GM21360 (cell line): ENCODE results near the gene NUDT7.

ENCODE experiments used
- ATAC-seq: cut with Tn5 transposase; IDR thresholded peaks from one replicate; pipeline ENCODE4 v1.9.1; 2021; ENCODE audit warnings: mild to moderate bottlenecking, moderate library complexity; ENCODE audit not compliant: unreplicated experiment

The NUDT7 gene

GRCh38 chr16:77775911-77776909 lies 53.9 kb downstream of the NUDT7 start:
- ATAC-seq: no peak

DNA sequence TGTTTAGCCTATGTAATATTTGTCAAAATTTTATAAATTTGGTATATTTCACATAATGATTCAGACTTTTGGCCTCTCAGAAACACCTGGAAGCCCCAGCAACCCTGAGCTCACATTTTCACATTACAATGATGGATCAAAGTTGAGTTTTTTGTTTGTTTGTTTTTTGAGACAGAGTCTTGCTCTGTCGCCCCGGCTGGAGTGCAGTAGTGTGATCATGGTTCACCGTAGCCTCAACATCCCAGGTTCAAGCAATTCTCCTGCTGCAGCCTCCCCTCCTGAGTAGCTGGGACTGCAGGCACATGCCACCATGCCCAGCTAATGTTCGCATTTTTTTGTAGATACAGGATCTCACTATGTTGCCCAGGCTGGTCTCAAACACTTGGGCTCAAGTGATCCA lies 55.4 kb downstream of the NUDT7 start:
- ATAC-seq: no peak

GRCh38 chr16:77780378-77780837 lies 58.1 kb downstream of the NUDT7 start:
- ATAC-seq: no peak

DNA sequence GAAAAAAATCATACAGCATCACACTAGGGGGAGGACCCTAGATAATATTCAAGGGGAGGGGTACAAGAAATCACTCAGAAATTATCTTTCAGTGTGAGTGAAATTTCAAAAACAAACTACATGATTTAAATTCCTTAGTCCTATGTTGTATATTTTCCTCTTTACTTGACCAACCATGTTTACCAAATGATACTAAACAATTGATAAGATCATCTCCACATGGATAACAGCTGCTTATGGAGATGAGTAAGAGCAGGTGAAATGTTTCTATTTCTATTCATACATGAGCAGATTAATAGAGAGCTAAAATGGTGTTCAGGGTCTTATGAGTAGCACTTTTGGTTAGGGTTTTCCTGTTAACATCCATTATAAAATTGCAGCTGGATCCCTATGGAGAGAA lies 58.8 kb downstream of the NUDT7 start:
- no peak for ATAC-seq

DNA sequence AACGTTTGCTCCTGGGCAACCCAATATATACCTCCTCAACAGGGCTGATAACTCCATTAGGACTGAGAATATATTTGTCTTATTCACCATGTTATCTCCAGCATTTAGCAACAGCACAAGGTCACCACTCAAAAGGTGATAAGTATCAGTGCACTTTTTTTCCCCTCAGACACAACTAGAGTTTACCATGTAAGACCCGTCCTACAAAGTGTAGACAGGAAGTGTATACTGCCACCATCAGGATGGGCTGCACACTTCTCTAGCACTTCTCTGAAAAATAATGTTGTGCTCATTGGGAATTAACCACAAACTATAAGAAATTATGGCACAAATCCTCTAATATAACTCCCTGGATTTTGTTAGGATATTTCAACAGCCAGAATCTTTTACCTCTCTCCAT lies 60.4 kb downstream of the NUDT7 start:
- ATAC-seq: no peak

DNA sequence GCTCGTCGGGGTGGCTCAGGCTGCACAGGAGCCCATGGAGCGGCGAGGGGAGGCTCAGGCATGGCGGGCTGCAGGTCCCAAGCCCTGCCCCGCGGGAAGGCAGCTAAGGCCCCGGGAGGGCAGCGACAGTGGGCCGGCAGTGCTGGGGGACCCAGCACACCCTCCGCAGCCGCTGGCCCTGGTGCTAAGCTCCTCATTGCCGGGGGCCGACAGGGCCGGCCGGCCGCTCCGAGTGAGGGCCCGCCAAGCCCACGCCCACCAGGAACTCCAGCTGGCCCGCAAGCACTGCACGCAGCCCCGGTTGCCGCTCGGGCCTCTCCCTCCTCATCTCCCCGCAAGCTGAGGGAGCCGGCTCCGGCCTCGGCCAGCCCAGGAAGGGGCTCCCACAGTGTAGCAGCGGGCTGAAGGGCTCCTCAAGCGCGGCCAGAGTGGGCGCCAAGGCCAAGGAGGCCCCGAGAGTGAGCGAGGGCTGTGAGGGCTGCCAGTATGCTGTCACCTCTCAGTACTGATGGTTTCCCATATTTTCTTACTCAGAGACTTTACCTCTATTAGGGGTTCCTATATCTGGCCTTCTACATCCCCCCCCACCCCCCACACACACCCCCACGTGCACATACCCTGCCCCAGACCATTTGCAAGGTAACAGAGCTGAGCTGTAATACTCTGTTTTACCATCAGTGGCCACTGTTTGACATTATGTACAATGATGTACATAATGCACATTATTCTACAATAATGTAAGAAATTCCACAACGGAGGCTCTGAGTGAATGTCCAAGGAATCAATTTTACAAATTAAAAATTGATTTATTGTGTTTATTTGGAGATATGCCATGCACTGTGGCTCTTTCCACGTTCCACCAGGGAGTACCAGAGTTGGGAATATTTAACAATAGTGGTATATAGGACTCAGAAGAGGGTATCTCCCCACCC lies 62.4 kb downstream of the NUDT7 start:
- no peak for ATAC-seq

- no peak for ATAC-seq
Measured at GRCh38 chr16:77785373-77785764, 63.1 kb downstream of the NUDT7 start.

DNA sequence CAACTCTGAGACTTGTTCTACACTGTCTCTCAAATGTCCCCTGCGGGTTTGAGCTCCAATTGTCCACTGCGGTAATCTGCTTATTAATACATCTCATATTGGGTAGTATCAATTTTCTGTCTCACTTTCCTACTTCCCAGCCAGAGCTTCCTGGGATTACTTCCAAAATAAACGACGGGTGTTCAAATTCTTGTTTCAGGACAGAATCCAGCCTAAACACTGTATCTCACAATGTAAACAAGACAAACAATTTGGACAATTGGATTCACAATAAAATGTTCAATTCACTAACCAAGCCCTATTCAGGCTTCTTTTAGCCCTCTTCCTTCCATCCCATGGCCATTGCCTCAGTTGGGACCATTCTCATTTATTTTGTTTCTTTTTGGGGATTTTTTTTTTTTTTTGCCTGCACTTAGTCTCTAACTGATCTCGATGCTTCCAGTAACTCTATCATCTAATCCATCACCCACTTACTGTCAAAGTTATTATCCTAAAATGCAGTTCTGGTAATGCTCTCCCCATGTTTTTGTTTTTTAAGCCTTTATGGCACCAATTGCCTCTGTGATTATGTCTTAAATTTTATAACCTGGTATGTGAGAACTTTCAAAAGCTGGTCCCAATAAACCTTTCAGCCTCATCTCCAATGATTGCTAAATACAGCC lies 64.0 kb downstream of the NUDT7 start:
- no peak for ATAC-seq

DNA sequence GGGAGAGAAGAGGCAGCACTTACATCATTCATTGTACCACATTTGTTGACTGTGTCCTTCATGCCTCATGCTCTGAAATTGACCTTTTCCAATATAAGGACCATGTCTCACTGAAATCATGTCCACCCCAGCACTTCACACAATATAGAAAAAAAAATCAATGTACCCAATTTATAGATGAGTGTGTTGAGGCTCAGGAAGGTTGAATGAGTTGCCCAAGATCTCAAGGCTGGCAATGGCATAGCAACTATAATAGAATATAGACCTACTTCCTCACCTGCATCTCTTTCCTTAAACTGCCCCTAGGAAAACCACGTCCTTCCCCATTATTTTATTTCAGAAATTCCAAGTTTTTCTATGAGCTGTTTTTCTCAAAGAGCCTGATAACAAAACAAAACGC lies 65.1 kb downstream of the NUDT7 start:
- no peak for ATAC-seq

DNA sequence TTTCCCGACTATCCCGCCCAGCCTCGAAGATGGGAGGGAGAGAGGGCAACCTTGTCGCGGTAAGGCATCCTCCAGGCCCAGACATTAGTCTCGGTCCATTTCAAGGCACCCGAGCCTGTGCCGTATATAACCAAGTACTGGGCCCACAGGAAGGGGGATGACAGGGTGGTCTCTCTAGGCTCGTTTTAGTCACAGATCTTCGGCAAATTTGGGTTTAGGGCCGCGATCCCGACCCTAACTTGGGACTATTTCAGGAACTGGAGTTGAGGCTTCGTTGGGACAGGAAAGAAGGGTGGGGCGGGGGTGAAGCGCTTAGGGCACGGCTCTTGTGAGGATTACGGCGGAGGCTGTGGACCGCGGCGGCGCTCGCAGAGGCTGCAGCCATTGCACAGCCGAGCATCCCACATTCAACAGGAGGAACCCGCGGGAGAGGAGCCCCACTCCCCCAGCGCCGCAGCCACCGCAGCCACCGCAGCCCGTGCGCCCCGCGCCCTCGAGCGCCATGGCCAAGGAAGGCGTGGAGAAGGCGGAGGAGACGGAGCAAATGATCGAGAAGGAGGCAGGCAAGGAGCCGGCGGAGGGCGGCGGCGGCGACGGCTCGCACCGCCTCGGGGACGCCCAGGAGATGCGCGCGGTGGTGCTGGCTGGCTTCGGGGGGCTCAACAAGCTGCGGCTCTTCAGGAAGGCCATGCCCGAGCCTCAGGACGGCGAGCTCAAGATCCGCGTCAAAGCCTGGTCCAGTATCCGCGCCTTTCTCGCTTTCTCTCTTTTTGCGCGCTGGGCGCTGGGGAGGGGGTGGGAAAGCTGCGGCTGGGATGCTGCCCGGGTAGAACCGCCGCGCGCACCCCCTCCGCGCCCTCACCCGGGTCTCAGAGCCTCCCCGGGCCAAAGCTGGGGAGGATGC lies 66.1 kb downstream of the NUDT7 start, which contains the start of gene VAT1L:
Gene VAT1L (plus strand): TSS at position 384 of the 904 bp plus-strand sequence. CDS start 119 bp downstream, at position 503.
- ATAC-seq: no peak

- ATAC-seq: no peak
Measured at GRCh38 chr16:77789085-77790008, 67.0 kb downstream of the NUDT7 start.

DNA sequence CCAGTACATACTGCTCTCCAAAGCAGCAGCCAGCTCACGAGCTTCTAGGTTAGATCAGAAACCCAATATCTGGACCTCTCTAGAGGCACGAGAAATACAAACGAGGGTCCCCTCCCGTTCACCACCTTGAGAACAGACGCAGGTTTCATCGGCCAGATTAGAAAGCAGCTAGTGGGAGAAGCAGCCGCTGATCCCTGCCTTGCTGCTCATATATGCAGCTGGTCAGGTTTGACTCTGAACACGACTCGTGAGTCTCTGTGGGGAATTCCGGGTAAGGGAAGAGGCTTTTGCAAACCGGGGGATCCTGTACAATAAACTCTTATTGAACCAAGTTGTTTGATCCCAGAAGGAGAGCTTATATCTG lies 67.7 kb downstream of the NUDT7 start:
- no peak for ATAC-seq

DNA sequence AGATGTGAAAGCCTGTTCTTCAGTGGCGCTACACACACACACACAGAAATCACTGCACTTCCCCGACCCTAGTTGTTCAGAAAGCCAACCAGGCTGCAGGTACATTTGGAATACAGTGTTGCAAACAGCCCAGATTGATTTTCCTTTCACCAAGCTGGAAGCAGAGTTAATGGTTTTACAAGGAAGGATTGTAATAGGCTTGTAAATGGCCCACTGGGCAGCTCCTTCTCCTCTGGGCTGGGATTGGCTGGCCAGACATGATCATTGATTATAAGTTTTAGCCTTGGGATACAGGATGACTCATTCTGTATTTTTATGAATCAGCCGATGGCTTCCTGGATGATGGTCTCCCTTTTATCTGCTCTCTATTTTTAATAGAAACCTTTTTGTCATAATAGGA lies 68.6 kb downstream of the NUDT7 start:
- no peak for ATAC-seq
